ENCODE measurements around the gene HOXA4. TPM values are rescaled to one million over a fixed set of nuclear protein-coding genes. Genes with fewer than 3 reads are reported as not detected.

HOXA4 gene
- total and polyA plus RNA-seq, 2 of the 4 experiments (the other 2 are of a cell fraction), result 0.36 to 8.0 TPM

- no peak for TF ChIP-seq RAD21 (IDR thresholded peaks at IDR 0.05; ENCODE audit: low read length)
Measured at GRCh38 chr7:27100694-27101170, 29.8 kb downstream of the HOXA4 start (continued).

- Histone ChIP-seq H3K27me3 (ENCODE audit: control insufficient read depth, insufficient read depth, low read length) (no peaks in the 10 kb centered on the region), H3K14ac (replicated peaks; ENCODE audit: low read depth, low read length) (peak overlapping the region; percentile 90), H2AK5ac (ENCODE audit: low read depth, low read length) (peak overlapping the region; percentile 72; the same call in 1 of the 2 replicates), H3K79me1 (ENCODE audit: low read depth in 1 of 2, low read length in 2 of 2) (peaks cover 9 to 34% of the 10 kb centered on the region in 2 experiments; a peak in 3 of 4 replicates), H3K27ac (ENCODE audit: insufficient read depth, low read length) (peak overlapping the region; percentile 98; the same call in 1 of the 2 replicates), H3K23ac (ENCODE audit: low read depth, low read length) (peak overlapping the region; percentile 94), H3K4ac (ENCODE audit: low read depth, low read length) (peak overlapping the region; percentile 79), H4K20me1 (ENCODE audit: insufficient read depth, low read length) (peaks cover 13% of the 10 kb centered on the region), H2BK120ac (ENCODE audit: low read depth, low read length) (peak overlapping the region; percentile 68), H3K18ac (ENCODE audit: low read depth, low read length) (peak overlapping the region; percentile 76), H3K9me1 (ENCODE audit: insufficient read depth, low read length) (no peaks in the 10 kb centered on the region), H4K5ac (ENCODE audit: low read depth, low read length) (peak overlapping the region; percentile 89; the same call in 1 of the 2 replicates), H2AFZ (replicated peaks; ENCODE audit: low read length, poor library complexity) (no peak overlapping the region), H4K8ac (ENCODE audit: low read depth in 2 of 2, low read length in 2 of 2) (peak overlapping the region; percentile 24 to 65; a peak in 3 of 4 replicates), H3K9ac (ENCODE audit: low read depth, low read length) (peak overlapping the region; percentile 99), H3K56ac (ENCODE audit: extremely low read depth, insufficient read depth, low read length) (peak overlapping the region; percentile 55; the same call in 1 of the 2 replicates), H3K36me3 (ENCODE audit: control insufficient read depth, insufficient read depth, low read length) (peaks cover 10% of the 10 kb centered on the region), H2BK15ac (ENCODE audit: low read depth, low read length) (no peak overlapping the region; the same call in 2 of the 3 replicates), H3K9me3 (ENCODE audit: control insufficient read depth, insufficient read depth, low read length) (no peaks in the 10 kb centered on the region), H4K91ac (ENCODE audit: insufficient read depth, low read depth, low read length) (peak overlapping the region; percentile 88), H2AK9ac (replicated peaks; ENCODE audit: low read depth, low read length, poor library complexity) (no peak overlapping the region), H3K4me2 (ENCODE audit: low read depth, low read length) (peak overlapping the region; percentile 80), H2BK5ac (ENCODE audit: low read depth, low read length, poor library complexity, severe bottlenecking) (peak overlapping the region; percentile 91), H3K4me1 (ENCODE audit: control insufficient read depth, insufficient read depth, low read length) (peaks cover 23% of the 10 kb centered on the region), H2BK20ac (ENCODE audit: low read depth, low read length) (0 out of 2 replicates have a peak overlapping the region, but pooled peaks have one; percentile 38), H3K4me3 (ENCODE audit: insufficient read depth, low read depth, low read length) (peak overlapping the region; percentile 92)
- ChIA-PET POLR2A (ENCODE audit: unreplicated experiment) (interaction anchor here (1.3 to 1.6 kb wide), 3 partner anchors 9 to 16 kb away, joined by 3 to 14 read pairs (median 3); no protein-coding TSS in a partner anchor), CTCF (interaction anchor here (0.5 to 1.6 kb wide), 5 partner anchors 31 to 412 kb away, joined by 3 to 4 read pairs (median 3); partner anchors contain the start of gene HOXA4)
- no peak for ATAC-seq (ENCODE audit: low read depth)
- intact Hi-C loops (cut with micrococcal nuclease), result loop anchor here (2.0 kb wide), 2 partner anchors 15 to 23 kb away; no protein-coding TSS in a partner anchor
- no CpG with 5 or more reads among the region's 8 CpGs for WGBS, 2 experiments (ENCODE audit: extremely low coverage in 2 of 2, insufficient read length in 1 of 2)
- peak; percentile 46 for DNase-seq
- TF ChIP-seq BHLHE40 (IDR thresholded peaks at IDR 0.05; ENCODE audit: low read depth, low read length) (no peak), RFX5 (IDR thresholded peaks at IDR 0.05; ENCODE audit: low read depth, low read length) (no peak), CEBPB (IDR thresholded peaks at IDR 0.05; ENCODE audit: low read depth, low read length) (no peak), MXI1 (IDR thresholded peaks at IDR 0.05; ENCODE audit: borderline replicate concordance, low read depth, low read length) (no peak), FOS (IDR thresholded peaks at IDR 0.05; ENCODE audit: low read depth, low read length) (no peak), MAFK (IDR thresholded peaks at IDR 0.05; ENCODE audit: low read depth, low read length) (no peak), POLR2A (IDR thresholded peaks at IDR 0.05; ENCODE audit: low read depth, low read length) (no peak), NFE2L2 (IDR thresholded peaks at IDR 0.05; ENCODE audit: low read depth, low read length) (no peak), CTCF (conservative IDR thresholded peaks at IDR 0.05; ENCODE audit: low read depth, low read length) (no peak)
- in situ Hi-C loops (cut with MboI; ENCODE audit: low sequenced_read_pairs), result loop anchor here (5.0 to 10.0 kb wide), 4 partner anchors 43 to 1237 kb away; partner anchors contain the start of gene HOXA5
- no TSS peak for BruUV-seq (replicated peaks)
- dilution Hi-C loops (cut with HindIII; ENCODE audit: low sequenced_read_pairs, unreplicated experiment), result no loop called here
Measured at GRCh38 chr7:27099453-27100370, 30.8 kb downstream of the HOXA4 start.

All from IMR-90 (cell line).